GM10266 (cell line): Measurements from ENCODE around the gene MYO10.

ENCODE experiments used
- DNase-seq: peaks from one replicate; pipeline ENCODE4 v3.0.0; 2012; ENCODE audit errors: extremely low spot score
- TF ChIP-seq, protein P1 (sequence below): IDR thresholded peaks from 2 replicates; pipeline ENCODE4 v1.5.1; 2012; ENCODE audit warnings: mild to moderate bottlenecking, low read depth; ENCODE audit not compliant: control insufficient read depth, insufficient read depth; ENCODE audit errors: missing control alignments

MYO10 gene

DNA sequence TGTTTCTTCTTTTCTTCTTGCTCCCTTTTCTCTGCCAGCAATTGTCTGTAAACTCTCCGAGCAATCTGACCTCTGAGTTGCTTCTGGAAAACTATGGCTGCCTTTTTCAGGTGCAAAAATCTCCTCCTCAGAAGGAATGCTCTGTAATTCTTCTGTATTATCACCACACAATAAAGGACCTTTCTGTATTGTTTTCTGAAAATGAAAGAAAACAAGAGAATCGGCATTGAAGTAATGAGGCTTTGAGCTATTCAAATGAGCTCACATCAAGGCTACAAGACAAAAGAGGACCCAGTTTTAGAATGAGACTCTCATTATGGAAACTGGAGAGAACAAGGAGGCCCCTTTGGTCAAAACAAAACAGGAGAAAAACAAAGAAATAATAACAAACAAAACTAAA lies 233.1 kb downstream of the MYO10 start:
- DNase-seq = no peak
- TF ChIP-seq, protein P1, sequence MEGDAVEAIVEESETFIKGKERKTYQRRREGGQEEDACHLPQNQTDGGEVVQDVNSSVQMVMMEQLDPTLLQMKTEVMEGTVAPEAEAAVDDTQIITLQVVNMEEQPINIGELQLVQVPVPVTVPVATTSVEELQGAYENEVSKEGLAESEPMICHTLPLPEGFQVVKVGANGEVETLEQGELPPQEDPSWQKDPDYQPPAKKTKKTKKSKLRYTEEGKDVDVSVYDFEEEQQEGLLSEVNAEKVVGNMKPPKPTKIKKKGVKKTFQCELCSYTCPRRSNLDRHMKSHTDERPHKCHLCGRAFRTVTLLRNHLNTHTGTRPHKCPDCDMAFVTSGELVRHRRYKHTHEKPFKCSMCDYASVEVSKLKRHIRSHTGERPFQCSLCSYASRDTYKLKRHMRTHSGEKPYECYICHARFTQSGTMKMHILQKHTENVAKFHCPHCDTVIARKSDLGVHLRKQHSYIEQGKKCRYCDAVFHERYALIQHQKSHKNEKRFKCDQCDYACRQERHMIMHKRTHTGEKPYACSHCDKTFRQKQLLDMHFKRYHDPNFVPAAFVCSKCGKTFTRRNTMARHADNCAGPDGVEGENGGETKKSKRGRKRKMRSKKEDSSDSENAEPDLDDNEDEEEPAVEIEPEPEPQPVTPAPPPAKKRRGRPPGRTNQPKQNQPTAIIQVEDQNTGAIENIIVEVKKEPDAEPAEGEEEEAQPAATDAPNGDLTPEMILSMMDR = no peak

DNA sequence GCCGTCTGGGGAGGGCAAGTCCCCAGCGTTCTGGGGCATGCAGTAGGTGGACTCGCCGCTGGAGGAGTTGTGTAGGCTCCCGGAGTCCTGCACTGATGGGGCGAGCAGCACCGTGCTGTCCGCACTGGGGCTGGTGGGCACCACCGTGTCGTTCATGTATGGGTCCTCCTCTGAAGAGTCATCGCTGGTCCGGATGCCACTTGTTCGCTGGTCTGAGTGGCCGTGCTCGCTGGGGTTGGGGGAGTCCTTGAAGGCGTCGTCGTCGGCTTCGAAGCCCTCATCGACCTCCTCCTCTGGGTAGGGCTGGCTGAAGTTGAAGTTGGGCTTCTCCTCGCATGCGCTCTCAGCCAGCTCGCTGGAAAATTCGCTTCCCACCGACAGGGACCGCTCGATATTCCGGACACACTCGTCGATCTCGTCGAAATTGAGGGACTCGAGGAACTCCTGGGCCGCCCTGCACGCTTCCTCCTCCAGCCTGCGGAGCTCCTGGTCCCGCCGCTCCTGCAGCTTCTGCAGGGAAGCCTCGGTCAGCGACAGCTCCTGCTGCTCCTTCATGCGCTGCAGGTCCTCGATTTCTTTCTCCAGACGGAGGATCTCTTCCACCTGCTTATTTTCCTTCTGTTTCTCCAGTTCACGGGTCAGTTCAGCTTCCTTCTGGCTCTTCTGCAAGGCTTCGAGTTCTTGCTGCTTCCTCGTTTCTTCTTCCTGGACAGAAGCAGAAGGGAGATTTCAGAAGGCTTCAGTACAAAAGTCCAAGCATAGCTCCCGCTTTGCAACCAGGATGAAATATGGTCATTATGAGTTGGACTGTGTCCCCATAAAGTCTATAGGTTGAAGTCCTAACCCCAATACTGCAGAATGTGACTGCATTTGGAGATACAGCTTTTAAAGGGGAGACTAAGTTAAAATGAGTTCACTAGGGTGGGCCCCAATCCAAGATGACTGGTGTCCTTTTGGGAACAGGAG lies 234.7 kb downstream of the MYO10 start:
- TF ChIP-seq, protein P1 = no peak
- no peak for DNase-seq

DNA sequence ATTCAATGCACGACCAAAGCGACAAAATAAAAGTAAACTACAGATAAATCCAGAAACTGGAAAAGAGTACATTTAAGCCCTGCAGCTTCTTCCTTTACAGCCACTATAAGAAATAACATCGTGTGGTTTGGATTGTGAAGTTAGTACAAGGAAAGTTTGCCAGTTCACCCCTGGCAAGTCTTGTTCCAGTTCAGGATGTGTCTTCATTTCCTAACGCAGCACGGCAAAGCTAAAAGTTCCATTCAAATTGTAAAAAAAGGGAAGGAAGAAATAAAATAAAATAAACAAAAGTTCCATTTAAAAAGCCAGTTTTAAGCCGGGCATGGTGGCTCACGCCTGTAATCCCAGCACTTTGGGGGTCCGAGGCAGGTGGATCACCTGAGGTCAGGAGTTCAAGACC lies 236.0 kb downstream of the MYO10 start:
- DNase-seq = no peak
- TF ChIP-seq, protein P1 = no peak

DNA sequence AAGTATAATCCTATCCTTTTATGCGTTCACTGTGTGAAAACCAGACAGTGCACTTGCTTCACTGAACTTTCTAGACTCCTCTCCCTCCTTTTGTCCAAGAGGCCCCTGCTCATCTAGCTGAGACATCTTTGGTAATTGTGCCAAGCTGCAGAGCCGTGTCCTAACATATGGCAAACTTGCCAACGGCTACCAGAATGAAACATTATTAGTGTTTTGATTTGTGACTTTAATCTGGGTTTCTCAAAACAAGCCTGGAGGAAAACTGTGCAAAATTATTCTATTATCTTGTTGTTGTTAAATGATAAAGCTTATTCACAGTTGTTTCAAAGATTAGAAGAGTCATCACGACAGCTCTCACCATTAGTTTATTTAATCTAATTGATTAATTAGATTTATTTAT lies 240.3 kb downstream of the MYO10 start:
- DNase-seq = no peak
- TF ChIP-seq, protein P1 = no peak

DNA sequence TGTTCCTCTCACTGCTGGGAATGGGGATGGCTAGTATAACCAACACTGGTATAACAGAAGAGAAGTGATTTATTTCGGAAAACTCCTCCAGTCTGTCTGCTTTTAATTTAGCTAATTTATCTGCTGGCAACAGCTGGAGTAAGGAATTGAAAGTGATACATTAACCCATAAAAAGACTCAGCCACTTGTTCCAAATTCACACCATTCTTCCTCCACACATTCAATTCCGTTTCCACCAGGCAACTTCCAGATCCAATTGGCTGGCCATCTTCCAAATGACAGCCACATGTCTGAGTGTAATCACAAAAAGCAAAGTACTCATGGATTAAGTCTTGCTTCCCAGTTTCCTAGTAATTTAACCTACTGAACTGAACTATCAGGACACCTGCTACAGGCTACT lies 242.2 kb downstream of the MYO10 start:
- no peak for DNase-seq
- TF ChIP-seq, protein P1 = no peak

DNA sequence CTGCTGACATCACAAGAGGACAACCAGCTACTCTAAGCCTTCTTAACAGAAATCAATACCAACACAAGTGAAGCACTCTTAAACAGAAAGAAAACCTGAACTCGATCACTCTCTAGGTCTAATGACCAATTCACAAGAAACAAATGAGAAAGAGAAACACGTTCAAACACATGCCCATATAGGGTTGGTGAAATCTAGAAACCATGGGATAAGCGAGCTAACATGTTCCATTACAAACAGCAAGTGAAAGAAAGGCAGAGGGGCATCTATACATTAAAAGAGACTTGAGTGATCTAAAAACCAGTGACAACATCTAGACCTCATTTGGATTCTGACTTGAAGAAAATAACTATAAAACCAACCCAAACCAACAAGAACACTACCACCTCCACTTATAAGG lies 244.4 kb downstream of the MYO10 start:
- DNase-seq = no peak
- TF ChIP-seq, protein P1 = no peak

DNA sequence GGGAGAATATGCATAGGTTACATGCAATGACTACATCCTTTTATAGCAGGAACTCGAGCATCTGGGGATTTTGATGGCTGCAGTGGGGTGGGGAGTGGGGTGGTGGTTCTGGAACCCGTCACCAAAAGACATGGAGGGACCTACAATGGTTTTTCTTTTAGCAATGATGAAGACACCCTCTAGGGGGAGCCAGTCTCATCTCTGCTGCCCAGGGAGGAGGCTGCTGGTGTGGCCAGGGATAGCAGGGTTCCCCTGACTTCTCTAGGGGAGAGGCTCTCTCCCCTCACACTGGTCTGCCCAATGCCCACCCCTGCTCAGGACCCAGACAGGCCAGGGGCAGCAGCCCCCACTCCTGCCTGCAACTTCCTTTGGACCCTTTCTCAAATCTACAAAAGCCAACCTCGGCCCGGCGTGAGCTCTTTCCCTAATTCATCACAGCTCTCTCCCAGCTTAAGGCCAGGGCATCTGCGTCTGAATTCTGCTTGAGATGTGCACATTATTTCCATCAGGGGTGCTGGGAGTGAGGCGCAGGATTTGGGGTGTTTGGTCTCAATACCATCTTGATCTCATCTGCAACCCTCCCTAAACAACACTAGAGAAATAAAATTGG lies 245.7 kb downstream of the MYO10 start:
- peak; percentile 53 for DNase-seq

More for the DNA sequence above, 245.7 kb downstream of the MYO10 start:
- TF ChIP-seq, protein P1 = peak; percentile 53
